Measurements from ENCODE around the gene PPP5C. TPM values are rescaled to one million over a fixed set of nuclear protein-coding genes. Genes with fewer than 3 reads are reported as not detected.
A peak's percentile ranks its signal among the peaks of the same experiment; 100 is the strongest.
"Not testable (repeated sequence)": the region's sequence is repeated elsewhere in the genome, so short reads cannot be mapped to it uniquely, and the experiment has no call there.

The PPP5C gene, protein sequence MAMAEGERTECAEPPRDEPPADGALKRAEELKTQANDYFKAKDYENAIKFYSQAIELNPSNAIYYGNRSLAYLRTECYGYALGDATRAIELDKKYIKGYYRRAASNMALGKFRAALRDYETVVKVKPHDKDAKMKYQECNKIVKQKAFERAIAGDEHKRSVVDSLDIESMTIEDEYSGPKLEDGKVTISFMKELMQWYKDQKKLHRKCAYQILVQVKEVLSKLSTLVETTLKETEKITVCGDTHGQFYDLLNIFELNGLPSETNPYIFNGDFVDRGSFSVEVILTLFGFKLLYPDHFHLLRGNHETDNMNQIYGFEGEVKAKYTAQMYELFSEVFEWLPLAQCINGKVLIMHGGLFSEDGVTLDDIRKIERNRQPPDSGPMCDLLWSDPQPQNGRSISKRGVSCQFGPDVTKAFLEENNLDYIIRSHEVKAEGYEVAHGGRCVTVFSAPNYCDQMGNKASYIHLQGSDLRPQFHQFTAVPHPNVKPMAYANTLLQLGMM
- 10 to 100 TPM; 84.6 to 85.1 TPM for total RNA-seq

- Mint-ChIP-seq H3K36me3 (ENCODE audit: low read depth) (peaks cover 26% of the 10 kb centered on the region), H3K4me1 (peaks cover 55% of the 10 kb centered on the region), H3K27ac (peak within 1 kb of the TSS; percentile 84), H3K4me3 (peak within 1 kb of the TSS; percentile 94), H3K27me3 (peaks cover 11% of the 10 kb centered on the region), H3K9me3 (no peaks in the 10 kb centered on the region)
- peak; percentile 91 for DNase-seq
- ChIA-PET POLR2A (interaction anchor here (0.6 to 1.1 kb wide), 4 partner anchors 10 to 1851 kb away, joined by 3 to 4 read pairs (median 3); no protein-coding TSS in a partner anchor), CTCF (interaction anchor here (0.7 to 2.3 kb wide), 13 partner anchors 9 to 1986 kb away, joined by 3 to 9 read pairs (median 4); no protein-coding TSS in a partner anchor)
Measured at GRCh38 chr19:46346821-46347571, at the start of gene PPP5C. Gene PPP5C, plus strand, starts transcription at chr19:46347087. Its CDS starts 10 bp downstream, at chr19:46347097.

DNA sequence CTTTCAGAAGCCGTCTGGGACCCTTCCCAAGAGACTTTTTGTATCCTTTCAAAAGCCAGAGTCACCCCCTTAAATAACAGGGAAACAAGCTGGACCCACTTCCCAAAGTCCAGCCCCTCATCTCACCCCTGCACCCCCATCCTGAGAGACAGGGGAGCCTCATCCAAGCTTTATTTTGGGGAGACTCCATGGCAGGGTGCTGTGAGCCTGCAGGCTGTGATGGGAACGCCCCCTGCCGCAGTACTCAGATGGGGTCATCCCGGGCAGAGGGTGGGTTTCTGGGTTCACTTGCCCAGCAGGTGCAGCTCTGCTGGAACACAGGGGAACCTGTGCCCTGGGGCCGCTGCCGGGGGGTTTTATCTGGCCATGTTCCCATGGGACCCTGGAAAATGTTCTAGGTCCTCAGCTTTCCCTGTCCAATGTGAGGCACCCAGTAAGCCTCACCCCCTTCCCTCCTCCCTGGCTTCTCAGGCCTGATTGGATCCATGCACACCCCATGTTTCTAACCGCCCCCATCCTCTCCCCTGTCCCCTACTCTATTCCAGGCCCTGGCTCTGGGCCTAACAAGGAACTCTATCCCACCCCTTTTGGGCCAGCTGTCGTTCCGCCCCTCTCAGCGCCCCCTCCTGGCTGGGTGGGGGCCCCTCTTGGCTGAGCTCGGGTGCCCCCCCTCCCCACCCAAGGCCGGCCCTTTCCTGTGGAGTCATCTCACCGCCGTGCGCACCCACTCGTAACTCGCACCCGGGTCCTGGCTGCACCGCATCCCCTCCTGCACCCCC is 49.0 kb upstream of the PPP5C start:
- H3K27ac Mint-ChIP-seq = no peak overlapping the region

GRCh38 chr19:46298479-46299003 is 48.3 kb upstream of the PPP5C start:
- ChIA-PET POLR2A (no interaction called here), CTCF (no interaction called here)
- H3K9me3 Mint-ChIP-seq = no peaks in the 10 kb centered on the region
- no peak for DNase-seq
- no peak overlapping the region for H3K4me3 Mint-ChIP-seq
- no peak overlapping the region for H3K27ac Mint-ChIP-seq
- H3K4me1 Mint-ChIP-seq = no peaks in the 10 kb centered on the region
- H3K36me3 Mint-ChIP-seq (ENCODE audit: low read depth) = no peaks in the 10 kb centered on the region
- peaks cover 22% of the 10 kb centered on the region for H3K27me3 Mint-ChIP-seq

More for the DNA sequence above, 49.0 kb upstream of the PPP5C start:
- Mint-ChIP-seq H3K9me3 (no peaks in the 10 kb centered on the region), H3K27me3 (peaks cover 22% of the 10 kb centered on the region), H3K36me3 (ENCODE audit: low read depth) (no peaks in the 10 kb centered on the region), H3K4me1 (no peaks in the 10 kb centered on the region), H3K4me3 (no peak overlapping the region)
- POLR2A ChIA-PET = no interaction called here
- DNase-seq = no peak
- CTCF ChIA-PET = no interaction called here

- DNase-seq = no peak
- no peaks in the 10 kb centered on the region for H3K4me1 Mint-ChIP-seq
- no peak overlapping the region for H3K27ac Mint-ChIP-seq
- H3K9me3 Mint-ChIP-seq = no peaks in the 10 kb centered on the region
- POLR2A ChIA-PET = no interaction called here
- H3K4me3 Mint-ChIP-seq = no peak overlapping the region
- no peaks in the 10 kb centered on the region for H3K36me3 Mint-ChIP-seq (ENCODE audit: low read depth)
- CTCF ChIA-PET = no interaction called here
- peaks cover 22% of the 10 kb centered on the region for H3K27me3 Mint-ChIP-seq
Measured at GRCh38 chr19:46299004-46299509, 47.8 kb upstream of the PPP5C start.

GRCh38 chr19:46299695-46300094 is 47.2 kb upstream of the PPP5C start:
- DNase-seq = no peak
- Mint-ChIP-seq H3K4me3 (no peak overlapping the region), H3K9me3 (peaks cover 2% of the 10 kb centered on the region), H3K27me3 (peaks cover 16% of the 10 kb centered on the region), H3K27ac (no peak overlapping the region), H3K36me3 (ENCODE audit: low read depth) (no peaks in the 10 kb centered on the region), H3K4me1 (no peaks in the 10 kb centered on the region)
- ChIA-PET POLR2A (no interaction called here), CTCF (no interaction called here)

DNA sequence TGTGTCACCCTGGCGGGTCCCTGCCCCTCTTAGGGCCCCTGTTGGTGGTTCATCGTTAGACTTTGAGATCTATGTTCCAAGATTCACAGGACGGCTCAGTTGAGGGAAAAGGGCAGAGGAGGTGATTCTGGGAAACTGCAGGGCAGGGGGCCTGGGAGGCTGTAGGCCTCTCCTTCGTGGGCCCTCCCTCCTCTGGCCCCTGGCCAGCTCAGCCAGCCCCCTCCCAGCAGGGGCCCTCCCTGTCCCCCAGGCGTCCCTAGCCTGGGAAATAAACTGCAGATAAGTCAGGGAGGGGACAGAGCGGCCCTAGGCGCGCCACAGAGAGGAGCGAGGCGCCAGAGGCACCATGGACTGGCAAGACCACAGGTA is 43.6 kb upstream of the PPP5C start:
- Mint-ChIP-seq H3K27ac (no peak overlapping the region), H3K9me3 (peaks cover 11% of the 10 kb centered on the region), H3K36me3 (ENCODE audit: low read depth) (no peaks in the 10 kb centered on the region), H3K27me3 (no peaks in the 10 kb centered on the region), H3K4me1 (no peaks in the 10 kb centered on the region), H3K4me3 (no peak overlapping the region)
- no peak for DNase-seq
- POLR2A ChIA-PET = no interaction called here
- CTCF ChIA-PET = no interaction called here

DNA sequence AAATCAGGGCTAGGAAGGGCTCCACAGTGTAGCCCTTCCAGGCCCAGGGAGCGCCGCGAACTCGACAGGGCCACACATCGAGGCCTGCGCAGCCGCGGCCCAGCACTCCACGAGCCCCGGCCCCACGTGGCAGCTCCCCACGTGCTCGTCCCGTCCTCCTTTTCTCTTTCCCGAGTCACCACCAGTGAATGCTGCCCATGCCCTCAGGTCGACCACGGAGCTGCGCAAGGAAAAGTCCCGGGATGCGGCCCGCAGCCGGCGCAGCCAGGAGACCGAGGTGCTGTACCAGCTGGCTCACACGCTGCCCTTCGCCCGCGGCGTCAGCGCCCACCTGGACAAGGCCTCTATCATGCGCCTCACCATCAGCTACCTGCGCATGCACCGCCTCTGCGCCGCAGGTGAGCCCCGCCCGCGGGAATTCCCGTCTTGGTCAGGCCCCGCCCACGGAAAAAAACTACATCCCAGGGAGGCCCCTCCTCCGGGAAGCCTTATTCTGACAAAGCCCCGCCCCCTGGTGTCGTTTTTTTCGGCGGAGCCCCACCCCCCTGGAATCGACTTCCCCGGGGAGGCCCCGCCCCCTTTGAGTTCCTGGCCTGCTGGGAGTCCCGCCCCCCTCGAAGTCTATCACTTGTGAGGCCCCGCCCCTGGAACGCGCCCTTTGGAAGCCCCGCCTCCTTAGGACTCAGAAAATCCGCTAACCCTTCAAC is 43.0 kb upstream of the PPP5C start:
- ChIA-PET CTCF (no interaction called here), POLR2A (no interaction called here)
- H3K36me3 Mint-ChIP-seq (ENCODE audit: low read depth) = no peaks in the 10 kb centered on the region
- no peak overlapping the region for H3K4me3 Mint-ChIP-seq
- H3K27me3 Mint-ChIP-seq = no peaks in the 10 kb centered on the region
- no peak overlapping the region for H3K27ac Mint-ChIP-seq
- no peaks in the 10 kb centered on the region for H3K4me1 Mint-ChIP-seq
- peaks cover 11% of the 10 kb centered on the region for H3K9me3 Mint-ChIP-seq
- DNase-seq = no peak

DNA sequence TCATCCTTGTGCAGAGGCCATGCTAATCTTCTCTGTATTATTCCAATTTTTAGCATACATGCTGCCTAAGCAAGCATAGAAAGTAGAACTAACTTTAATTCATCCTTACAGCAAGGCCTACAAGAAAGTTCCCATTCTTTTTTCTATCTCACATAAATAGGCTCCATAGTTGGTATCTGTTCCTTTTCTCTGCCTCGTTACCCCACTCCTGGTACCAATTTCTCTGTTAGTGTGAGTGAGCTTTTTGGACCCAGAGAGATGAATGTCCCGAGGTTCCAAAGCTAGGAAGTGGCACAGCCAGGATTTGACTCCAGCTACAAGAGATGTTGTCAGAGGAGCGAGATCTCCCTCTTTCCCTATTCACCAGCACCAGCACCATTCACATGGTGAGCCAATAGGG is 40.4 kb upstream of the PPP5C start:
- H3K27ac Mint-ChIP-seq = no peak overlapping the region
- no peak overlapping the region for H3K4me3 Mint-ChIP-seq
- H3K9me3 Mint-ChIP-seq = peaks cover 11% of the 10 kb centered on the region
- H3K36me3 Mint-ChIP-seq (ENCODE audit: low read depth) = no peaks in the 10 kb centered on the region
- H3K27me3 Mint-ChIP-seq = peaks cover 2% of the 10 kb centered on the region
- ChIA-PET POLR2A (no interaction called here), CTCF (no interaction called here)
- no peaks in the 10 kb centered on the region for H3K4me1 Mint-ChIP-seq
- no peak for DNase-seq

GRCh38 chr19:46308510-46308909 is 38.4 kb upstream of the PPP5C start:
- no peaks in the 10 kb centered on the region for H3K4me1 Mint-ChIP-seq
- H3K36me3 Mint-ChIP-seq (ENCODE audit: low read depth) = no peaks in the 10 kb centered on the region
- ChIA-PET CTCF (no interaction called here), POLR2A (no interaction called here)
- peaks cover 2% of the 10 kb centered on the region for H3K27me3 Mint-ChIP-seq
- no peak for DNase-seq
- no peak overlapping the region for H3K4me3 Mint-ChIP-seq
- no peak overlapping the region for H3K27ac Mint-ChIP-seq
- peaks cover 11% of the 10 kb centered on the region for H3K9me3 Mint-ChIP-seq

GRCh38 chr19:46309056-46309455 is 37.8 kb upstream of the PPP5C start:
- H3K4me1 Mint-ChIP-seq = no peaks in the 10 kb centered on the region
- H3K4me3 Mint-ChIP-seq = no peak overlapping the region
- H3K27me3 Mint-ChIP-seq = peaks cover 2% of the 10 kb centered on the region
- peaks cover 11% of the 10 kb centered on the region for H3K9me3 Mint-ChIP-seq
- ChIA-PET POLR2A (no interaction called here), CTCF (no interaction called here)
- DNase-seq = no peak
- no peak overlapping the region for H3K27ac Mint-ChIP-seq
- H3K36me3 Mint-ChIP-seq (ENCODE audit: low read depth) = no peaks in the 10 kb centered on the region

DNA sequence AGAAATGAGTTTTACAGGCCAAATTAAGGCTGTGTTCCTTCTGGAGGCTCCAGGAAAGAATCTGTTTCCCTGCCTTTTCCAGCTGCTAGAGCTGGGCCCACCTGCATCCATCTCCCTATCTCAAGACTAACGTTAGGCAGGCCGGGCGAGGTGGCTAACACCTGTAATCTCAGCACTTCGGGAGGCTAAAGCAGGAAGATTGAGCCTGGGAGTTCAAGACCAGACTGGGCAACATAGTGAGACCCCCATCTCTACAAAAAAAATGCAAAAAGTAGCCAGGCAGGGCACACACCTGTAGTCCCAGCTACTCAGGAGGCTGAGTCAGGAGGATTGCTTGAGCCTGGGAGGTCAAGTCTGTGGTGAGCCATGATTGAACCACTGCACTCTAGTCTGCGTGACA is 35.4 kb upstream of the PPP5C start:
- DNase-seq = no peak
- no peaks in the 10 kb centered on the region for H3K4me1 Mint-ChIP-seq
- H3K9me3 Mint-ChIP-seq = peaks cover 3% of the 10 kb centered on the region
- H3K27ac Mint-ChIP-seq = no peak overlapping the region
- POLR2A ChIA-PET = no interaction called here
- no peaks in the 10 kb centered on the region for H3K36me3 Mint-ChIP-seq (ENCODE audit: low read depth)
- no peak overlapping the region for H3K4me3 Mint-ChIP-seq
- peaks cover 2% of the 10 kb centered on the region for H3K27me3 Mint-ChIP-seq
- CTCF ChIA-PET = no interaction called here

GRCh38 chr19:46313540-46314469 is 33.1 kb upstream of the PPP5C start:
- H3K27me3 Mint-ChIP-seq; H3K27ac Mint-ChIP-seq; H3K9me3 Mint-ChIP-seq; H3K4me3 Mint-ChIP-seq; H3K4me1 Mint-ChIP-seq; CTCF ChIA-PET; POLR2A ChIA-PET; DNase-seq; H3K36me3 Mint-ChIP-seq (ENCODE audit: low read depth): not testable (repeated sequence)
